ENCODE measurements around the gene SUPT5H. TPM values are rescaled to one million over a fixed set of nuclear protein-coding genes. Genes with fewer than 3 reads are reported as not detected.

Gene SUPT5H
- total RNA-seq (100 to 1,000 TPM in 1 of 2 donors, 10 to 100 TPM in 1; 93.6 to 102 TPM), polyA plus RNA-seq (ENCODE audit: insufficient read length in 6 of 6) (100 to 1,000 TPM; 118 to 152 (median 140) TPM)
- long read RNA-seq, donor 1, transcript SUPT5H-218 (2 exons, 718 nt): major isoform, 9 of 23 reads
- long read RNA-seq, donor 1, partial matches to known transcripts: 12 of 23 reads
- long read RNA-seq, donor 1, other reads (novel, unspliced or antisense): 0 of 23 reads
- long read RNA-seq, donor 2, partial matches to known transcripts: 11 of 15 reads
- long read RNA-seq, donor 2, other reads (novel, unspliced or antisense): 0 of 15 reads
- long read RNA-seq, donor 3, partial matches to known transcripts: 0 of 5 reads
- long read RNA-seq, donor 3, other reads (novel, unspliced or antisense): 0 of 5 reads
- long read RNA-seq, donor 4, transcript SUPT5H-218 (2 exons, 718 nt): major isoform, 6 of 11 reads
- long read RNA-seq, donor 4, partial matches to known transcripts: 3 of 11 reads
- long read RNA-seq, donor 4, other reads (novel, unspliced or antisense): 2 of 11 reads
- long read RNA-seq, donor 5, partial matches to known transcripts: 9 of 14 reads
- long read RNA-seq, donor 5, other reads (novel, unspliced or antisense): 0 of 14 reads
- long read RNA-seq, donor 6, partial matches to known transcripts: 0 of 4 reads
- long read RNA-seq, donor 6, other reads (novel, unspliced or antisense): 0 of 4 reads
- long read RNA-seq, donor 7, partial matches to known transcripts: 0 of 4 reads
- long read RNA-seq, donor 7, other reads (novel, unspliced or antisense): 0 of 4 reads
- long read RNA-seq, donor 8, transcript SUPT5H-218 (2 exons, 718 nt): major isoform, 6 of 8 reads
- long read RNA-seq, donor 8, partial matches to known transcripts: 0 of 8 reads
- long read RNA-seq, donor 8, other reads (novel, unspliced or antisense): 0 of 8 reads
- long read RNA-seq, donor 9: 0 reads
- long read RNA-seq, donor 10, partial matches to known transcripts: 4 of 9 reads
- long read RNA-seq, donor 10, other reads (novel, unspliced or antisense): 3 of 9 reads
- long read RNA-seq, donor 11: 0 reads
- long read RNA-seq, donor 12, partial matches to known transcripts: 0 of 3 reads
- long read RNA-seq, donor 12, other reads (novel, unspliced or antisense): 0 of 3 reads

DNA sequence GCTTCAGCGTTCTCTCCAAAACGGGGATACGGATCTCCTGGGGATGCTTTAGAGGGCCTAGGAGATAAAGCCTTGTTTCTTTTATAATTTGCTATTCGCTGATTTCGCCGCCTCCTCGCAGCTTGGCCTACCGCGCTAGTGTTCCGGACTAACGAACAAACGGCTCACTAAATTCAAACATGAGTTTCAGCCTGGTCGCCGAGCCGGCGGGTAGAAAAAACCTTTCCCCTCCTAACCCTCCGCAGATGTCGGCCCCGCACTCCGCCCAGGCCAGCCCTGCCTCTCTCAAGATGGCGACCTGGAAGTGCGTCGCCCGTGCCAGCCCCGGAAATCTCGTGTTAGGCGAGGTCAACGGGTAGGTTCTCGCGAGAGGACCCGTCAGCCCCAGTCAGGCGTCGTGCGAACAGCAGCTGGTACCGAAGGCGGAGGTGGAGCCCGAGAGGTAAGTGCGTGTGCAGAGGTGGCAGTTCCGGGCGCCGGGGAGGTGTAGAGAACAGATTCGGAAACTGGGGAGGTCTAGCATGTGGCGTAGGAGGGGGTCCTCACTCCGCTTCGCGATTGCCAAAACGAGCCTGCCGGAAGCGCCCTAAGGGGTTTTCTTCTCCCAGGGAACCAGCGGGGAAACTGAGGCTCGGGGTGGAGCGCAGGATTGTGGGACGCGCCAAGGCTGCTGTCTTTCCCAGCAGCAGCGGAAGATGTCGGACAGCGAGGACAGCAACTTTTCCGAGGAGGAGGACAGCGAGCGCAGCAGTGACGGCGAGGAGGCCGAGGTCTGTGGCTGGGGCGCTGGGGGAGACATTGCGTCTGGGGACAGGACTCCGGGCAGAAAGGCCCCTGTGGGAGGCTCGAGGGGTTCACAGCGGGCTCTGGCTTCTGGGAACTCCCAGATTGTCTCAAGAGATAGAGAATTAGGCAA, at the start of gene SUPT5H:
TSS of gene SUPT5H (plus strand) at position 387 of the 916 bp plus-strand sequence. CDS start at position 696, 309 bp downstream.
- Histone ChIP-seq H3K27ac (peak within 1 kb of the TSS; percentile 96), H3K36me3 (peaks cover 0 to 22% of the 10 kb centered on the region in 2 donors), H3K4me1 (peaks cover 20 to 54% of the 10 kb centered on the region in 2 donors), H3K9me3 (no peaks in the 10 kb centered on the region), H3K4me3 (peak within 1 kb of the TSS; percentile 83 to 88), H3K27me3 (no peaks in the 10 kb centered on the region)
- DNase-seq (peak; percentile 97 to 98 (median 98)), ATAC-seq (peak; percentile 98)
- no peak for TF ChIP-seq CTCF (IDR thresholded peaks at IDR 0.05)
- intact Hi-C loops (cut with DNase I): no loop called here

DNA sequence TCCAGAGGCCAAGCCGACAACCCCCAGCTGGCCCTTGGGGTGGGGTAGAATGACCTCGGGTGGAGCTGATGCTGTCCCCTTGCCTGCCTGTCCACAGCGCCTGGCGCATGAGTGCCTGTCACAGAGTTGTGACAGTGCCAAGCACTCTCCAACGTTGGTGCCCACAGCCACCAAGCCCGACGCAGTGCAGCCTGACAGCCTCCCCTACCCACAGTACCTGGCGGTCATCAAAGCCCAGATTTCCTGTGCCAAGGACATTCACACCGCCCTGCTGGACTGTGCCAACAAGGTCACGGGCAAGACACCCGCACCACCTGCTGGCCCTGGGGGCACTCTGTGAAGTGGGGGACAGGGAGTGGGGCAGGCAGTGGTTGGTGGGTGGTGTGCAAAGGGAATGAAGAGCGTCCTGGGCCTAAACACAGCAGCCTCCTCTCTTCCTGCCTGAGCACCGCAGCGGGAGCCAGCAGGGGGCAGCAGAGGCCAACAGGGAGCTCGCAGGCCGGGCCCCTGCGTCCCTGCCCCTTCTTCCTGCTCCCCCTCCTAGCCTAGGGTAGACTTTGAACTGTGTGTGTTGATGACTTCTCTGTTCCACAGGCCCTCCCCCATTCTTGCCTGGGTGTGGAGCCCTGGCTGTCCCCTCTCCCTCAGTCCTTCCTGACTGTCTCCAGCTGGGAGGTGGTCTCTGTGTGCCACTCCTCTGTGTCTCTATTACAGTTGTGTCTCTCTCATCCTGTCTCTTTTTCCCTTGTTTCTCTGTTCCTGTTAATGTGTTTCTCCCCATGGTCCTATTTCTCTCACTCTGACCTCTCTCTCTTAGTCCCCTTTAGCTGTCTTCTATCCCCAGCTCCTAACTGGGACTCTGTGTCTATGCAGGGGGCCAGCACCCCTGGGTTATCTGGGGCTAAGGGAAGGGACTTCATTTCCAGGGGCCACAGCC, 47.8 kb upstream of the SUPT5H start:
- ATAC-seq (peak; percentile 84), DNase-seq (peak; percentile 71 to 99 (median 90))
- TF ChIP-seq CTCF (IDR thresholded peaks at IDR 0.05): peak; percentile 98
- no peaks in the 10 kb centered on the region for H3K9me3 ChIP-seq
- peak overlapping the region; percentile 84 to 99 for H3K27ac ChIP-seq
- H3K4me1 ChIP-seq: peaks cover 22 to 61% of the 10 kb centered on the region in 2 donors
- H3K27me3 ChIP-seq: no peaks in the 10 kb centered on the region
- peak overlapping the region in 1 of 2 donors; percentile 34 for H3K4me3 ChIP-seq
- intact Hi-C loops (cut with DNase I): no loop called here
- peaks cover 0 to 39% of the 10 kb centered on the region in 2 donors for H3K36me3 ChIP-seq

GRCh38 chr19:39398297-39398864, 47.0 kb upstream of the SUPT5H start:
- Histone ChIP-seq H3K27ac (peak overlapping the region; percentile 84 to 99), H3K4me1 (peaks cover 28 to 66% of the 10 kb centered on the region in 2 donors), H3K36me3 (peaks cover 0 to 37% of the 10 kb centered on the region in 2 donors), H3K9me3 (no peaks in the 10 kb centered on the region), H3K4me3 (peak overlapping the region in 1 of 2 donors; percentile 34), H3K27me3 (no peaks in the 10 kb centered on the region)
- TF ChIP-seq CTCF (IDR thresholded peaks at IDR 0.05): no peak
- peak; percentile 17 for ATAC-seq
- intact Hi-C loops (cut with DNase I): no loop called here
- DNase-seq: peak in 3 of 4 donors; percentile 16 to 95 (median 89)

Measured in left lung (tissue), 14 donors.